Common myeloid progenitor, CD34-positive (primary cell): Measurements from ENCODE around the gene KCND1. TPM values are rescaled to one million over a fixed set of nuclear protein-coding genes. Genes with fewer than 3 reads are reported as not detected.
A peak's percentile ranks its signal among the peaks of the same experiment; 100 is the strongest.

Experiments used
- CTCF ChIA-PET: fragments of 350-600 bp; sonication (Branson Sonifier 250); formaldehyde crosslinking; loops from one replicate; lab custom pipeline; 2021; ENCODE audit warnings: antibody characterized with exemption; lab: Charles Lee
- POLR2A ChIA-PET: fragments of 350-600 bp; sonication (Branson Sonifier 250); formaldehyde crosslinking; loops from one replicate; lab custom pipeline; 2021; ENCODE audit warnings: antibody characterized with exemption; lab: Charles Lee
- DNase-seq, 3 donors: peaks; one replicate each; pipeline versions ENCODE4 v3.0.0 to v3.0.0-alpha.2; 2013
- H3K27ac ChIP-seq, 2 experiments: 1 replicate in 1 of 2; 2 replicates in 1 of 2; pipeline ENCODE4 v1.7.0; 2013; ENCODE audit warnings: inconsistent platforms in 2 of 2, low read length in 2 of 2, mild to moderate bottlenecking in 2 of 2, low read depth in 1 of 2, moderate library complexity in 1 of 2; ENCODE audit not compliant: severe bottlenecking in 2 of 2, insufficient read depth in 1 of 2, poor library complexity in 1 of 2
- H3K27me3 ChIP-seq, 5 experiments: replicated peaks in 2 of 5; 1 replicate in 3 of 5; 2 replicates in 2 of 5; pipeline versions ENCODE4 v1.6.1 to v1.7.0; 2013; ENCODE audit warnings: low read length in 4 of 5, mild to moderate bottlenecking in 2 of 5, moderate library complexity in 2 of 5, inconsistent platforms in 1 of 5; ENCODE audit not compliant: insufficient read depth in 5 of 5, control insufficient read depth in 4 of 5
- H3K36me3 ChIP-seq, 4 experiments: 1 replicate in 2 of 4; 2 replicates in 2 of 4; pipeline versions ENCODE4 v1.6.1 to v1.7.0; 2013; ENCODE audit warnings: low read length in 3 of 4, control low read depth in 1 of 4, mild to moderate bottlenecking in 1 of 4; ENCODE audit not compliant: control insufficient read depth in 4 of 4, insufficient read depth in 4 of 4
- H3K4me1 ChIP-seq, 4 experiments: 1 replicate in 3 of 4; 2 replicates in 1 of 4; pipeline versions ENCODE4 v1.6.1 to v1.7.1; 2013; ENCODE audit warnings: low read length in 3 of 4, mild to moderate bottlenecking in 3 of 4, control low read depth in 1 of 4, inconsistent platforms in 1 of 4, moderate library complexity in 1 of 4; ENCODE audit not compliant: control insufficient read depth in 4 of 4, insufficient read depth in 4 of 4; ENCODE audit errors: control extremely low read depth in 1 of 4
- H3K4me3 ChIP-seq, 7 experiments: 1 replicate in 4 of 7; 2 replicates in 3 of 7; pipeline versions ENCODE4 v1.5.1 to v1.7.0; 2013; ENCODE audit warnings: mild to moderate bottlenecking in 7 of 7, low read length in 6 of 7, moderate library complexity in 6 of 7, inconsistent platforms in 2 of 7, low read depth in 2 of 7, control low read depth in 1 of 7; ENCODE audit not compliant: insufficient read depth in 4 of 7, control insufficient read depth in 1 of 7; ENCODE audit errors: extremely low read depth in 1 of 7
- H3K9me3 ChIP-seq, 5 experiments: 1 replicate in 4 of 5; 2 replicates in 1 of 5; pipeline versions ENCODE4 v1.6.1 to v1.7.1; 2013; ENCODE audit warnings: low read length in 4 of 5, mild to moderate bottlenecking in 2 of 5, inconsistent platforms in 1 of 5, low read depth in 1 of 5, moderate library complexity in 1 of 5; ENCODE audit not compliant: control insufficient read depth in 4 of 5, insufficient read depth in 2 of 5; ENCODE audit errors: control extremely low read depth in 1 of 5
- WGBS: methylation state at CpG from one replicate; pipeline ENCODE4 v1.1.5; 2013; ENCODE audit not compliant: insufficient coverage; 5-methylcytosine and 5-hydroxymethylcytosine counted together
- polyA plus RNA-seq: library from polyadenylated mRNA; unstranded; fragments of 120-200 nt; gene quantifications from one replicate; pipeline ENCODE4 v1.2.1, GENCODE V29; 2013

KCND1 gene
- polyA plus RNA-seq, result 3.9 TPM

- Histone ChIP-seq H3K27ac (no peak within 1 kb of the TSS), H3K4me3 (peak within 1 kb of the TSS; percentile 18 to 77 (median 60)), H3K4me1 (peaks cover 0 to 25% (median 15%) of the 10 kb centered on the region in 4 experiments), H3K36me3 (peaks cover 0 to 28% (median 12%) of the 10 kb centered on the region in 4 experiments), H3K27me3 (no peaks in the 10 kb centered on the region), H3K9me3 (no peaks in the 10 kb centered on the region)
- CTCF ChIA-PET, result interaction anchor here (0.6 to 2.7 kb wide), 12 partner anchors 10 to 122 kb away, joined by 3 to 12 read pairs (median 4); no protein-coding TSS in a partner anchor
- DNase-seq, result peak; percentile 22 to 54 (median 42)
- WGBS, result 31% methylated on average over 13 of the region's 28 CpGs
- POLR2A ChIA-PET, result interaction anchor here (1.0 to 2.3 kb wide), 4 partner anchors 10 to 31 kb away, joined by 3 to 10 read pairs (median 4); partner anchors contain the start of gene GRIPAP1
These were observed at the start of gene KCND1 for GRCh38 chrX:48971249-48972219. TSS of gene KCND1 (minus strand) at chrX:48971844. CDS start at chrX:48970271, 1,573 bp downstream.

- Histone ChIP-seq H3K36me3 (no peaks in the 10 kb centered on the region), H3K4me1 (no peaks in the 10 kb centered on the region), H3K27me3 (no peaks in the 10 kb centered on the region), H3K9me3 (no peaks in the 10 kb centered on the region), H3K27ac (no peak overlapping the region), H3K4me3 (no peak overlapping the region)
- DNase-seq, result no peak
- ChIA-PET CTCF (no interaction called here), POLR2A (interaction anchor here (1.1 kb wide), 1 partner anchor 17 kb away, joined by 3 read pairs; the partner anchor contains the start of gene GRIPAP1)
- WGBS, result 98% methylated on average over 6 of the region's 7 CpGs
These were observed 48.1 kb upstream of the KCND1 start for GRCh38 chrX:49019599-49020249.

GRCh38 chrX:49019050-49019449 lies 47.4 kb upstream of the KCND1 start:
- Histone ChIP-seq H3K4me3 (no peak overlapping the region), H3K27ac (no peak overlapping the region), H3K36me3 (no peaks in the 10 kb centered on the region), H3K9me3 (no peaks in the 10 kb centered on the region), H3K27me3 (no peaks in the 10 kb centered on the region), H3K4me1 (no peaks in the 10 kb centered on the region)
- CTCF ChIA-PET, result no interaction called here
- POLR2A ChIA-PET, result interaction anchor here (1.1 kb wide), 1 partner anchor 17 kb away, joined by 3 read pairs; the partner anchor contains the start of gene GRIPAP1
- 80% methylated on average over 2 of the region's 2 CpGs for WGBS
- no peak for DNase-seq

- H3K27ac ChIP-seq, result no peak overlapping the region
- peaks cover 0 to 7% (median 0%) of the 10 kb centered on the region in 5 experiments for H3K9me3 ChIP-seq
- ChIA-PET CTCF (no interaction called here), POLR2A (no interaction called here)
- H3K4me1 ChIP-seq, result peaks cover 0 to 7% (median 2%) of the 10 kb centered on the region in 4 experiments
- WGBS, result no CpG with 5 or more reads among the region's 5 CpGs
- H3K27me3 ChIP-seq, result no peaks in the 10 kb centered on the region
- peaks cover 0 to 5% (median 3%) of the 10 kb centered on the region in 4 experiments for H3K36me3 ChIP-seq
- DNase-seq, result no peak
- no peak overlapping the region for H3K4me3 ChIP-seq
These were observed 32.1 kb upstream of the KCND1 start for GRCh38 chrX:49003696-49004095.

GRCh38 chrX:49002091-49002935 lies 30.7 kb upstream of the KCND1 start, which contains the start of gene GRIPAP1:
TSS of gene GRIPAP1 (minus strand) at chrX:49002264. CDS start at chrX:49002229, 35 bp downstream.
- Histone ChIP-seq H3K4me3 (peak within 1 kb of the TSS; percentile 70 to 91 (median 80)), H3K4me1 (peaks cover 0 to 7% (median 2%) of the 10 kb centered on the region in 4 experiments), H3K27me3 (no peaks in the 10 kb centered on the region), H3K27ac (peak within 1 kb of the TSS; percentile 99), H3K9me3 (peaks cover 0 to 7% (median 0%) of the 10 kb centered on the region in 5 experiments), H3K36me3 (peaks cover 0 to 19% (median 8%) of the 10 kb centered on the region in 4 experiments)
- CTCF ChIA-PET, result no interaction called here
- POLR2A ChIA-PET, result interaction anchor here (0.6 to 2.3 kb wide), 12 partner anchors 15 to 431 kb away, joined by 3 to 10 read pairs (median 4); partner anchors contain the start of genes KCND1 and TFE3
- WGBS, result 36% methylated on average over 26 of the region's 38 CpGs
- peak; percentile 95 to 98 (median 96) for DNase-seq

GRCh38 chrX:49001521-49002090 lies 30.0 kb upstream of the KCND1 start:
- POLR2A ChIA-PET, result interaction anchor here (1.0 to 2.3 kb wide), 5 partner anchors 29 to 165 kb away, joined by 3 to 10 read pairs (median 6); partner anchors contain the start of gene KCND1
- CTCF ChIA-PET, result no interaction called here
- H3K4me3 ChIP-seq, result peak overlapping the region; percentile 70 to 91 (median 80)
- H3K27me3 ChIP-seq, result no peaks in the 10 kb centered on the region
- peaks cover 0 to 7% (median 0%) of the 10 kb centered on the region in 5 experiments for H3K9me3 ChIP-seq
- H3K36me3 ChIP-seq, result peaks cover 0 to 26% (median 11%) of the 10 kb centered on the region in 4 experiments
- 40% methylated on average over 15 of the region's 17 CpGs for WGBS
- peaks cover 0 to 7% (median 2%) of the 10 kb centered on the region in 4 experiments for H3K4me1 ChIP-seq
- peak; percentile 89 to 96 (median 95) for DNase-seq
- peak overlapping the region; percentile 99 for H3K27ac ChIP-seq
